Neural progenitor cell (in vitro differentiated cells): Measurements from ENCODE around the gene ACYP1. TPM values are rescaled to one million over a fixed set of nuclear protein-coding genes. Genes with fewer than 3 reads are reported as not detected.

Experiments used
- DNase-seq: peaks from one replicate; pipeline ENCODE4 v3.0.0-alpha.2; 2016; ENCODE audit warnings: low spot score
- H2AFZ ChIP-seq: fragments of 200-600 bp; sonication (generic); replicated peaks from 2 replicates; pipeline ENCODE4 v1.6.1; 2016; ENCODE audit warnings: antibody characterized with exemption
- H3F3A ChIP-seq: fragments of 200-600 bp; sonication (generic); 2 replicates; pipeline ENCODE4 v1.6.1; 2016; ENCODE audit warnings: antibody characterized with exemption, low read depth
- H3K27ac ChIP-seq: fragments of 200-600 bp; sonication (generic); 2 replicates; pipeline ENCODE4 v1.5.1; 2016; ENCODE audit warnings: mild to moderate bottlenecking
- H3K27me3 ChIP-seq: fragments of 200-600 bp; sonication (generic); 2 replicates; pipeline ENCODE4 v1.6.1; 2016; ENCODE audit warnings: mild to moderate bottlenecking, moderate library complexity
- H3K36me3 ChIP-seq: fragments of 200-600 bp; sonication (generic); 2 replicates; pipeline ENCODE4 v1.5.1; 2016
- H3K4me1 ChIP-seq: fragments of 200-600 bp; sonication (generic); 2 replicates; pipeline ENCODE4 v1.6.1; 2016; ENCODE audit warnings: mixed run types
- H3K4me2 ChIP-seq: fragments of 200-600 bp; sonication (generic); 2 replicates; pipeline ENCODE4 v1.6.1; 2016
- H3K4me3 ChIP-seq: fragments of 200-600 bp; sonication (generic); 2 replicates; pipeline ENCODE4 v1.5.1; 2016
- H3K79me2 ChIP-seq: fragments of 200-600 bp; sonication (generic); 2 replicates; pipeline ENCODE4 v1.6.1; 2016; ENCODE audit warnings: low read depth
- H3K9ac ChIP-seq: fragments of 200-600 bp; sonication (generic); 2 replicates; pipeline ENCODE4 v1.6.1; 2016
- H3K9me3 ChIP-seq: fragments of 200-600 bp; sonication (generic); 2 replicates; pipeline ENCODE4 v1.5.1; 2016; ENCODE audit warnings: low read depth
- H4K20me1 ChIP-seq: fragments of 200-600 bp; sonication (generic); 2 replicates; pipeline ENCODE4 v1.6.1; 2016; ENCODE audit warnings: low read depth
- H3K27ac Mint-ChIP-seq: 3 replicates; pipeline ENCODE4 v1.8.0; 2021; ENCODE audit warnings: mixed read lengths
- H3K27me3 Mint-ChIP-seq: 2 replicates; pipeline ENCODE4 v1.8.0; 2022; ENCODE audit warnings: low read depth, mild to moderate bottlenecking, inconsistent platforms, moderate library complexity, mixed read lengths; ENCODE audit not compliant: insufficient read depth
- H3K36me3 Mint-ChIP-seq: 3 replicates; pipeline ENCODE4 v1.8.0; 2021; ENCODE audit warnings: mixed read lengths
- H3K4me1 Mint-ChIP-seq: 3 replicates; pipeline ENCODE4 v1.8.0; 2021; ENCODE audit warnings: mixed read lengths
- H3K4me3 Mint-ChIP-seq: 3 replicates; pipeline ENCODE4 v1.8.0; 2021; ENCODE audit warnings: mild to moderate bottlenecking, moderate library complexity, mixed read lengths
- H3K9me3 Mint-ChIP-seq: 3 replicates; pipeline ENCODE4 v1.8.0; 2020; ENCODE audit warnings: mixed read lengths
- CTCF ChIP-seq: fragments of 200-600 bp; sonication (generic); IDR thresholded peaks from 2 replicates; pipeline ENCODE4 v1.5.1; 2017; ENCODE audit warnings: antibody characterized with exemption, mild to moderate bottlenecking
- EZH2 ChIP-seq: fragments of 200-600 bp; sonication (generic); IDR thresholded peaks from 2 replicates; pipeline ENCODE4 v1.6.1; 2017; ENCODE audit warnings: antibody characterized with exemption, mild to moderate bottlenecking, moderate library complexity
- EZH2phosphoT487 ChIP-seq: fragments of 200-600 bp; sonication (generic); IDR thresholded peaks from 2 replicates; pipeline ENCODE4 v1.6.1; 2017; ENCODE audit warnings: antibody characterized with exemption
- total RNA-seq: library from RNA; depleted of rRNA; stranded (reverse); fragments of >200 nt; gene quantifications from 2 replicates; pipeline ENCODE4 v1.2.3, GENCODE V29; 2015; ENCODE audit warnings: low replicate concordance

Gene ACYP1
- total RNA-seq, 1 donor from 2014 or later, result 43.1 TPM

- H3K4me3 Mint-ChIP-seq, result no peak overlapping the region
- Histone ChIP-seq H2AFZ (no peak overlapping the region), H3K4me3 (no peak overlapping the region), H3F3A (no peaks in the 10 kb centered on the region), H3K4me1 (no peaks in the 10 kb centered on the region), H3K9me3 (no peaks in the 10 kb centered on the region), H3K9ac (no peak overlapping the region), H3K27ac (no peak overlapping the region), H3K27me3 (no peaks in the 10 kb centered on the region), H4K20me1 (no peaks in the 10 kb centered on the region), H3K36me3 (no peaks in the 10 kb centered on the region), H3K79me2 (no peaks in the 10 kb centered on the region), H3K4me2 (no peak overlapping the region)
- no peaks in the 10 kb centered on the region for H3K9me3 Mint-ChIP-seq
- H3K27ac Mint-ChIP-seq, result no peak overlapping the region
- H3K36me3 Mint-ChIP-seq, result peaks cover 13% of the 10 kb centered on the region
- TF ChIP-seq EZH2phosphoT487, result no peak
- TF ChIP-seq CTCF, result no peak
- no peak for TF ChIP-seq EZH2
- no peak for DNase-seq
- no peaks in the 10 kb centered on the region for H3K27me3 Mint-ChIP-seq
- H3K4me1 Mint-ChIP-seq, result no peaks in the 10 kb centered on the region
Measured at GRCh38 chr14:75040507-75040906, 23.3 kb downstream of the ACYP1 start.

GRCh38 chr14:75032939-75033338 is 30.9 kb downstream of the ACYP1 start:
- no peaks in the 10 kb centered on the region for H4K20me1 ChIP-seq
- H3K36me3 ChIP-seq, result peaks cover 9% of the 10 kb centered on the region
- no peaks in the 10 kb centered on the region for H3K4me1 Mint-ChIP-seq
- H3K4me2 ChIP-seq, result no peak overlapping the region
- H3F3A ChIP-seq, result no peaks in the 10 kb centered on the region
- no peaks in the 10 kb centered on the region for H3K27me3 ChIP-seq
- no peak overlapping the region for H3K4me3 Mint-ChIP-seq
- no peaks in the 10 kb centered on the region for H3K9me3 ChIP-seq
- H3K27me3 Mint-ChIP-seq, result no peaks in the 10 kb centered on the region
- no peak overlapping the region for H3K27ac Mint-ChIP-seq
- H3K9me3 Mint-ChIP-seq, result no peaks in the 10 kb centered on the region
- peaks cover 10% of the 10 kb centered on the region for H3K36me3 Mint-ChIP-seq
- H3K27ac ChIP-seq, result no peak overlapping the region
- H3K4me1 ChIP-seq, result no peaks in the 10 kb centered on the region
- TF ChIP-seq EZH2, result no peak
- no peak for TF ChIP-seq CTCF
- TF ChIP-seq EZH2phosphoT487, result no peak
- H3K9ac ChIP-seq, result no peak overlapping the region
- no peaks in the 10 kb centered on the region for H3K79me2 ChIP-seq
- DNase-seq, result no peak
- no peak overlapping the region for H3K4me3 ChIP-seq
- H2AFZ ChIP-seq, result no peak overlapping the region

- TF ChIP-seq EZH2phosphoT487 (no peak), CTCF (no peak), EZH2 (no peak)
- no peaks in the 10 kb centered on the region for H3K4me1 Mint-ChIP-seq
- no peak overlapping the region for H2AFZ ChIP-seq
- no peaks in the 10 kb centered on the region for H3K27me3 ChIP-seq
- no peaks in the 10 kb centered on the region for H3K79me2 ChIP-seq
- H3F3A ChIP-seq, result no peaks in the 10 kb centered on the region
- no peaks in the 10 kb centered on the region for H3K9me3 Mint-ChIP-seq
- no peak overlapping the region for H3K27ac ChIP-seq
- no peaks in the 10 kb centered on the region for H3K27me3 Mint-ChIP-seq
- H3K27ac Mint-ChIP-seq, result no peak overlapping the region
- H3K4me3 ChIP-seq, result no peak overlapping the region
- H3K36me3 ChIP-seq, result peaks cover 9% of the 10 kb centered on the region
- H3K4me2 ChIP-seq, result no peak overlapping the region
- H4K20me1 ChIP-seq, result no peaks in the 10 kb centered on the region
- H3K4me1 ChIP-seq, result no peaks in the 10 kb centered on the region
- DNase-seq, result no peak
- no peak overlapping the region for H3K4me3 Mint-ChIP-seq
- H3K9me3 ChIP-seq, result no peaks in the 10 kb centered on the region
- no peak overlapping the region for H3K9ac ChIP-seq
- peaks cover 5% of the 10 kb centered on the region for H3K36me3 Mint-ChIP-seq
Measured at GRCh38 chr14:75030147-75030546, 33.7 kb downstream of the ACYP1 start.

- Histone ChIP-seq H3K4me3 (no peak overlapping the region), H2AFZ (no peak overlapping the region), H3K79me2 (no peaks in the 10 kb centered on the region), H3K4me2 (no peak overlapping the region), H3K36me3 (peaks cover 4% of the 10 kb centered on the region), H3K4me1 (no peaks in the 10 kb centered on the region), H3K9ac (no peak overlapping the region), H3K27ac (no peak overlapping the region), H3K27me3 (no peaks in the 10 kb centered on the region), H4K20me1 (no peaks in the 10 kb centered on the region), H3F3A (no peaks in the 10 kb centered on the region), H3K9me3 (no peaks in the 10 kb centered on the region)
- Mint-ChIP-seq H3K4me3 (no peak overlapping the region), H3K36me3 (peaks cover 6% of the 10 kb centered on the region), H3K4me1 (no peaks in the 10 kb centered on the region), H3K9me3 (no peaks in the 10 kb centered on the region), H3K27ac (no peak overlapping the region), H3K27me3 (no peaks in the 10 kb centered on the region)
- no peak for TF ChIP-seq EZH2phosphoT487
- no peak for TF ChIP-seq CTCF
- no peak for TF ChIP-seq EZH2
- DNase-seq, result no peak
Measured at GRCh38 chr14:75025876-75026275, 37.9 kb downstream of the ACYP1 start.
